Liver (tissue), 3 donors: Measurements from ENCODE around the gene FLT3LG.

Source experiments
- EGR1 ChIP-seq, 2 donors: IDR thresholded peaks; 2 replicates each; pipeline ENCODE4 v1.6.1; 2016 to 2018; ENCODE audit warnings: antibody characterized with exemption in 2 of 2, low read depth in 2 of 2
- GABPA ChIP-seq, 2 donors: IDR thresholded peaks in 1 of 2; conservative IDR thresholded peaks in 1 of 2; 2 replicates each; pipeline ENCODE4 v1.6.1; 2016; ENCODE audit warnings: antibody characterized with exemption in 2 of 2, mild to moderate bottlenecking in 1 of 2, moderate library complexity in 1 of 2
- JUND ChIP-seq, 2 donors: IDR thresholded peaks; 2 replicates each; pipeline ENCODE4 v1.6.1; 2016; ENCODE audit warnings: antibody characterized with exemption in 2 of 2
- NR2F2 ChIP-seq: IDR thresholded peaks from 2 replicates; pipeline ENCODE4 v1.6.1; 2016; ENCODE audit warnings: antibody characterized with exemption
- RAD21 ChIP-seq, 2 donors: IDR thresholded peaks; 2 replicates each; pipeline ENCODE4 v1.6.1; 2016; ENCODE audit warnings: antibody characterized with exemption in 2 of 2, mild to moderate bottlenecking in 2 of 2
- SP1 ChIP-seq: IDR thresholded peaks from 2 replicates; pipeline ENCODE4 v1.6.1; 2018; ENCODE audit warnings: antibody characterized with exemption, mild to moderate bottlenecking
- YY1 ChIP-seq: IDR thresholded peaks from 2 replicates; pipeline ENCODE4 v1.6.1; 2016; ENCODE audit warnings: antibody characterized with exemption, mild to moderate bottlenecking
- TF ChIP-seq, protein P1 (sequence below): fragments of 150-350 bp; IDR thresholded peaks from 2 replicates; pipeline ENCODE4 v1.5.1; 2017; ENCODE audit warnings: improper control_type of control experiment, low read depth, low read length; ENCODE audit not compliant: missing input control
- TF ChIP-seq, protein P2 (sequence below): IDR thresholded peaks from 2 replicates; pipeline ENCODE4 v1.6.1; 2016; ENCODE audit warnings: antibody characterized with exemption
- TF ChIP-seq, protein P3 (sequence below): IDR thresholded peaks from 2 replicates; pipeline ENCODE4 v1.6.1; 2016; ENCODE audit warnings: antibody characterized with exemption, mild to moderate bottlenecking
- TF ChIP-seq, protein P4 (sequence below): IDR thresholded peaks from 2 replicates; pipeline ENCODE4 v1.6.1; 2016; ENCODE audit warnings: antibody characterized with exemption
- TF ChIP-seq, protein P5 (sequence below): IDR thresholded peaks from 2 replicates; pipeline ENCODE4 v1.6.1; 2016; ENCODE audit warnings: antibody characterized with exemption
- donor health status: healthy.
- donor health status: healthy.

DNA sequence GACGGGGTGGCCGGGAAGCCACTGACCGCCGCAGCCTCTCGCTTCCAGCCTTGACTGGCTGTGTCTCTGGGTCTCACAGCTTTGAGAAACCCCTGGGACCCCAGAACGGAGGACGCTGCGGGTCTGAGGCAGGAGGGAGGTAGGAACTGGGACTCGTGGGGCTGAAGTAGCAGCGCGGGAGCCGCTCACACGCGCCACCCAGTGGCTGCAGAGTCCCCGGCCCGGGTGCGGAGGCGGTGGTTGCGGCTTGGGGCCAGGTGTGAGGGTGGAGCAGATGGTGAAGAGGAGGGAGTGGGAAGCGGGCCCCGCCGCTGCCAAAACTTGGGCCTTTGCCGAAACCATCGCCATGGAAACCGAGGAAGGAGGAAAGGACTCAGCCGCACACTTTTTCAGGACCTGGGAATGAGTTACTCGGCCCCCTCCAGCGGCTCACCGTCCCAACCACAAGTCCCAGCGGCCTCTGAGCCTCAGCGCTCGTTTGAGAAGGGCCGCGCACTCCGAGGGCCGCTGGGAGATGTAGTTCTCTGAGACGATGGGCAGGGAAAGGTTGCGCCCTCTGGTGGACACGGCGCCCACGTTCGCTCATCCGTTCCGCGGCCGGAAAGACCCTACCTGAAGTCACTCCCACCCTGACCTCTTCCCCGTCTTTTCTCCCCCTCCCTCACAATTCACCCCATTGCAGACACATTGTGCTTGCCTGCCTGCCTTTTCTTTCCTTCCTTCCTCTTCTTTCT, 30.5 kb upstream of the FLT3LG start:
- TF ChIP-seq, protein P1, sequence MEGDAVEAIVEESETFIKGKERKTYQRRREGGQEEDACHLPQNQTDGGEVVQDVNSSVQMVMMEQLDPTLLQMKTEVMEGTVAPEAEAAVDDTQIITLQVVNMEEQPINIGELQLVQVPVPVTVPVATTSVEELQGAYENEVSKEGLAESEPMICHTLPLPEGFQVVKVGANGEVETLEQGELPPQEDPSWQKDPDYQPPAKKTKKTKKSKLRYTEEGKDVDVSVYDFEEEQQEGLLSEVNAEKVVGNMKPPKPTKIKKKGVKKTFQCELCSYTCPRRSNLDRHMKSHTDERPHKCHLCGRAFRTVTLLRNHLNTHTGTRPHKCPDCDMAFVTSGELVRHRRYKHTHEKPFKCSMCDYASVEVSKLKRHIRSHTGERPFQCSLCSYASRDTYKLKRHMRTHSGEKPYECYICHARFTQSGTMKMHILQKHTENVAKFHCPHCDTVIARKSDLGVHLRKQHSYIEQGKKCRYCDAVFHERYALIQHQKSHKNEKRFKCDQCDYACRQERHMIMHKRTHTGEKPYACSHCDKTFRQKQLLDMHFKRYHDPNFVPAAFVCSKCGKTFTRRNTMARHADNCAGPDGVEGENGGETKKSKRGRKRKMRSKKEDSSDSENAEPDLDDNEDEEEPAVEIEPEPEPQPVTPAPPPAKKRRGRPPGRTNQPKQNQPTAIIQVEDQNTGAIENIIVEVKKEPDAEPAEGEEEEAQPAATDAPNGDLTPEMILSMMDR = peak; percentile 85
- TF ChIP-seq, protein P2, sequence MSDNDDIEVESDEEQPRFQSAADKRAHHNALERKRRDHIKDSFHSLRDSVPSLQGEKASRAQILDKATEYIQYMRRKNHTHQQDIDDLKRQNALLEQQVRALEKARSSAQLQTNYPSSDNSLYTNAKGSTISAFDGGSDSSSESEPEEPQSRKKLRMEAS = no peak
- no peak for TF ChIP-seq YY1
- TF ChIP-seq NR2F2 = no peak
- TF ChIP-seq, protein P3, sequence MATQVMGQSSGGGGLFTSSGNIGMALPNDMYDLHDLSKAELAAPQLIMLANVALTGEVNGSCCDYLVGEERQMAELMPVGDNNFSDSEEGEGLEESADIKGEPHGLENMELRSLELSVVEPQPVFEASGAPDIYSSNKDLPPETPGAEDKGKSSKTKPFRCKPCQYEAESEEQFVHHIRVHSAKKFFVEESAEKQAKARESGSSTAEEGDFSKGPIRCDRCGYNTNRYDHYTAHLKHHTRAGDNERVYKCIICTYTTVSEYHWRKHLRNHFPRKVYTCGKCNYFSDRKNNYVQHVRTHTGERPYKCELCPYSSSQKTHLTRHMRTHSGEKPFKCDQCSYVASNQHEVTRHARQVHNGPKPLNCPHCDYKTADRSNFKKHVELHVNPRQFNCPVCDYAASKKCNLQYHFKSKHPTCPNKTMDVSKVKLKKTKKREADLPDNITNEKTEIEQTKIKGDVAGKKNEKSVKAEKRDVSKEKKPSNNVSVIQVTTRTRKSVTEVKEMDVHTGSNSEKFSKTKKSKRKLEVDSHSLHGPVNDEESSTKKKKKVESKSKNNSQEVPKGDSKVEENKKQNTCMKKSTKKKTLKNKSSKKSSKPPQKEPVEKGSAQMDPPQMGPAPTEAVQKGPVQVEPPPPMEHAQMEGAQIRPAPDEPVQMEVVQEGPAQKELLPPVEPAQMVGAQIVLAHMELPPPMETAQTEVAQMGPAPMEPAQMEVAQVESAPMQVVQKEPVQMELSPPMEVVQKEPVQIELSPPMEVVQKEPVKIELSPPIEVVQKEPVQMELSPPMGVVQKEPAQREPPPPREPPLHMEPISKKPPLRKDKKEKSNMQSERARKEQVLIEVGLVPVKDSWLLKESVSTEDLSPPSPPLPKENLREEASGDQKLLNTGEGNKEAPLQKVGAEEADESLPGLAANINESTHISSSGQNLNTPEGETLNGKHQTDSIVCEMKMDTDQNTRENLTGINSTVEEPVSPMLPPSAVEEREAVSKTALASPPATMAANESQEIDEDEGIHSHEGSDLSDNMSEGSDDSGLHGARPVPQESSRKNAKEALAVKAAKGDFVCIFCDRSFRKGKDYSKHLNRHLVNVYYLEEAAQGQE = no peak
- TF ChIP-seq, protein P4, sequence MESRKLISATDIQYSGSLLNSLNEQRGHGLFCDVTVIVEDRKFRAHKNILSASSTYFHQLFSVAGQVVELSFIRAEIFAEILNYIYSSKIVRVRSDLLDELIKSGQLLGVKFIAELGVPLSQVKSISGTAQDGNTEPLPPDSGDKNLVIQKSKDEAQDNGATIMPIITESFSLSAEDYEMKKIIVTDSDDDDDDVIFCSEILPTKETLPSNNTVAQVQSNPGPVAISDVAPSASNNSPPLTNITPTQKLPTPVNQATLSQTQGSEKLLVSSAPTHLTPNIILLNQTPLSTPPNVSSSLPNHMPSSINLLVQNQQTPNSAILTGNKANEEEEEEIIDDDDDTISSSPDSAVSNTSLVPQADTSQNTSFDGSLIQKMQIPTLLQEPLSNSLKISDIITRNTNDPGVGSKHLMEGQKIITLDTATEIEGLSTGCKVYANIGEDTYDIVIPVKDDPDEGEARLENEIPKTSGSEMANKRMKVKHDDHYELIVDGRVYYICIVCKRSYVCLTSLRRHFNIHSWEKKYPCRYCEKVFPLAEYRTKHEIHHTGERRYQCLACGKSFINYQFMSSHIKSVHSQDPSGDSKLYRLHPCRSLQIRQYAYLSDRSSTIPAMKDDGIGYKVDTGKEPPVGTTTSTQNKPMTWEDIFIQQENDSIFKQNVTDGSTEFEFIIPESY = no peak
- peak; percentile 87 to 89 for TF ChIP-seq EGR1 (IDR thresholded peaks at IDR 0.05; ENCODE audit: low read depth in 2 of 2)
- peak; percentile 72 to 74 for TF ChIP-seq RAD21 (IDR thresholded peaks at IDR 0.05)
- no peak for TF ChIP-seq JUND (IDR thresholded peaks at IDR 0.05)
- TF ChIP-seq, protein P5, sequence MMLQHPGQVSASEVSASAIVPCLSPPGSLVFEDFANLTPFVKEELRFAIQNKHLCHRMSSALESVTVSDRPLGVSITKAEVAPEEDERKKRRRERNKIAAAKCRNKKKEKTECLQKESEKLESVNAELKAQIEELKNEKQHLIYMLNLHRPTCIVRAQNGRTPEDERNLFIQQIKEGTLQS = no peak
- TF ChIP-seq SP1 = peak; percentile 6
- TF ChIP-seq GABPA (IDR thresholded peaks at IDR 0.05 in 1 of 2, conservative IDR thresholded peaks at IDR 0.05 in 1 of 2) = no peak
